ENCODE results near the gene VAPA.
"Not testable (repeated sequence)": the region's sequence is repeated elsewhere in the genome, so short reads cannot be mapped to it uniquely, and the experiment has no call there.

The VAPA gene

DNA sequence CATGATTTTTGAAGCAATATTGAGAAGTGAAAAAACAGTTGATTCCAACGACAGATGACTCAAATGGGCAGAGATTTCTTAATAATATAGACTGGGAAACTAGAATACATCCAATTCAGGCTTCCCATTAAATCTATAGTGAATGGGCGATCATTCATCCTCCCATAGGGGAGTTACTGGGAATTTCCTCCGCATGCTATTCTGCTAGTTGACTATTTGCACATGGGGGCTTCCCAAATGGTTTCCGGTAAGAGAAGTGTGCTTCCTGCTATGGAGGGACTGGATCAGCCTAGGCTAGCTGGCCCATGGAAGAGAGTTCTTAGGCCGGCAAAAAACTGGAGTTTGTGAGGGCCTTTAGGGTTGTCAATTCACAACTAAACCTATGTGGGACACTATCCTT, 2.6 kb upstream of the VAPA start:
- Histone ChIP-seq H3K79me2 (ENCODE audit: low read length) (peaks cover 23% of the 10 kb centered on the region), H2AFZ (ENCODE audit: low read depth, low read length) (no peak overlapping the region), H3K27me3 (ENCODE audit: low read depth, low read length) (peaks cover 18% of the 10 kb centered on the region), H3K4me3 (ENCODE audit: low read length) (no peak overlapping the region), H3K27ac (ENCODE audit: low read length) (no peak overlapping the region), H3K4me1 (ENCODE audit: low read length) (peaks cover 13% of the 10 kb centered on the region), H3K4me2 (ENCODE audit: low read length) (no peak overlapping the region), H4K20me1 (ENCODE audit: insufficient read depth, low read length) (peaks cover 13% of the 10 kb centered on the region), H3K36me3 (replicated peaks; ENCODE audit: low read depth, low read length) (no peaks in the 10 kb centered on the region), H3K9me3 (ENCODE audit: insufficient read depth, low read length) (no peaks in the 10 kb centered on the region), H3K9ac (ENCODE audit: low read length) (no peak overlapping the region)
- no peak for TF ChIP-seq CTCF (IDR thresholded peaks at IDR 0.05; ENCODE audit: low read depth, low read length)
- TF ChIP-seq EZH2phosphoT487 (IDR thresholded peaks at IDR 0.05; ENCODE audit: low read depth): no peak

DNA sequence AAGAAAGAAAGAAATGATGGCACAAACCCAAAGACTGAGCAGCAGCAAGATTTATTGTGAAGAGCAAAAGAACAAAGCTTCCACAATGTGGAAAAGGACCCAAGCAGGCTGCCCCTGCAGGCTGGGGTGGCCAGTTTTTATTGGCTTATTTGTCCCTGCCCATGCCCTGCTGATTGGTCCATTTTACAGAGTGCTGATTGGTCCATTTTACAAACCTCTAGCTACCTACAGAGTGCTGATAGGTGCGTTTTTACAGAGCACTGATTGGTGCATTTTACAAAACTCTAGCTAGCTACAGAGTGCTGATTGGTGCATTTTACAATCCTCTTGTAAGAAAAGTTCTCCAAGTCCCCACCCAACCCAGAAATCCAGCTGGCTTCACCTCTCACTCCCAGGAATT, 1.5 kb upstream of the VAPA start:
- not testable (repeated sequence) for H3K36me3 ChIP-seq (replicated peaks; ENCODE audit: low read depth, low read length); H3K27ac ChIP-seq (ENCODE audit: low read length); H3K9me3 ChIP-seq (ENCODE audit: insufficient read depth, low read length); H2AFZ ChIP-seq (ENCODE audit: low read depth, low read length); H3K9ac ChIP-seq (ENCODE audit: low read length); H3K4me3 ChIP-seq (ENCODE audit: low read length); H3K4me2 ChIP-seq (ENCODE audit: low read length)
- H3K79me2 ChIP-seq (ENCODE audit: low read length): peaks cover 33% of the 10 kb centered on the region
- H3K4me1 ChIP-seq (ENCODE audit: low read length): peaks cover 16% of the 10 kb centered on the region
- H4K20me1 ChIP-seq (ENCODE audit: insufficient read depth, low read length): peaks cover 24% of the 10 kb centered on the region
- peaks cover 18% of the 10 kb centered on the region for H3K27me3 ChIP-seq (ENCODE audit: low read depth, low read length)

DNA sequence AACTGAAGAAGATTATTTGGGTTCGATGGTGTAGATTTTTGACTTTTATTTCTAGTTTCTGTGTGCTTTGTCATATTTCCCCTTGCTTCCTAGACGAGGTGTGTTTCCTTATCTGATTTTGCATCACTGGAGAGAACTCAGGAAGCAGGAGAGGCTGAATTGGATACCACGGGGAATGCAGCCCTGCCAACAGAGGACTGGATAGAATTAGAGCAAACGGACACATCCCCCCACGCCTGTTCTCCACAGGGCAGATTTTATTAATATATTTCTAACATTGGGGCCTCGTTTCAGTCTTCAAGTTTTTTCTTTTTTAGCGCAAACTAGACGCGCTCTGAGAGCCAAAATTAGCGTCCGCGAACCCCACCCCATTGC, 678 bp upstream of the VAPA start:
- peaks cover 16% of the 10 kb centered on the region for H3K4me1 ChIP-seq (ENCODE audit: low read length)
- H4K20me1 ChIP-seq (ENCODE audit: insufficient read depth, low read length): peaks cover 32% of the 10 kb centered on the region
- peaks cover 42% of the 10 kb centered on the region for H3K79me2 ChIP-seq (ENCODE audit: low read length)
- H3K9me3 ChIP-seq (ENCODE audit: insufficient read depth, low read length): no peaks in the 10 kb centered on the region
- TF ChIP-seq EZH2phosphoT487 (IDR thresholded peaks at IDR 0.05; ENCODE audit: low read depth) (no peak), CTCF (IDR thresholded peaks at IDR 0.05; ENCODE audit: low read depth, low read length) (no peak)
- peak overlapping the region; percentile 70 for H3K9ac ChIP-seq (ENCODE audit: low read length)
- H3K27ac ChIP-seq (ENCODE audit: low read length): no peak overlapping the region
- H3K4me3 ChIP-seq (ENCODE audit: low read length): peak overlapping the region; percentile 96
- peak overlapping the region; percentile 99 for H3K4me2 ChIP-seq (ENCODE audit: low read length)
- H3K27me3 ChIP-seq (ENCODE audit: low read depth, low read length): peaks cover 14% of the 10 kb centered on the region
- peak overlapping the region; percentile 96 for H2AFZ ChIP-seq (ENCODE audit: low read depth, low read length)
- no peaks in the 10 kb centered on the region for H3K36me3 ChIP-seq (replicated peaks; ENCODE audit: low read depth, low read length)

DNA sequence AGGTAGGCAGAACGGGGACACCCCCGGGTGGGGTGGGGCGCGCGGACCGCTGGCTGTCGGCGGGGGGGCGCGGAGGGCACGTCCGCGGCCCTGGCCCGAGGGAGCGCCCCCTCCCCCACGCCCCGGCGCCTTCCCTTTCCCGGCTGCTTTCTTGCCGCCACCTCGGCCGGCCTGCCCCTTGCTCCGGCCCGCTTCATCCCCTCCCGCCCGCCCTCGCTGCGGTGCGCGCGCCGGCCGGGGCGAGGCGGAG, 443 bp downstream of the VAPA start:
- Histone ChIP-seq H3K4me2 (ENCODE audit: low read length) (peak overlapping the region; percentile 33), H3K27ac (ENCODE audit: low read length) (peak overlapping the region; percentile 76), H3K36me3 (replicated peaks; ENCODE audit: low read depth, low read length) (no peaks in the 10 kb centered on the region), H2AFZ (ENCODE audit: low read depth, low read length) (0 out of 2 replicates have a peak overlapping the region, but pooled peaks have one; percentile 17), H4K20me1 (ENCODE audit: insufficient read depth, low read length) (peaks cover 44% of the 10 kb centered on the region), H3K27me3 (ENCODE audit: low read depth, low read length) (peaks cover 4% of the 10 kb centered on the region; the same call in 1 of the 2 replicates), H3K4me3 (ENCODE audit: low read length) (peak overlapping the region; percentile 96), H3K9me3 (ENCODE audit: insufficient read depth, low read length) (no peaks in the 10 kb centered on the region), H3K4me1 (ENCODE audit: low read length) (peaks cover 20% of the 10 kb centered on the region), H3K9ac (ENCODE audit: low read length) (peak overlapping the region; percentile 93), H3K79me2 (ENCODE audit: low read length) (peaks cover 53% of the 10 kb centered on the region)
- TF ChIP-seq CTCF (IDR thresholded peaks at IDR 0.05; ENCODE audit: low read depth, low read length): no peak
- no peak for TF ChIP-seq EZH2phosphoT487 (IDR thresholded peaks at IDR 0.05; ENCODE audit: low read depth)
